ENCODE data around the gene METTL16. TPM values are rescaled to one million over a fixed set of nuclear protein-coding genes. Genes with fewer than 3 reads are reported as not detected.
A peak's percentile ranks its signal among the peaks of the same experiment; 100 is the strongest.

The METTL16 gene
- total RNA-seq, 1 donor from 2014 or later = 44.9 TPM

GRCh38 chr17:2410951-2411350, 100.7 kb downstream of the METTL16 start:
- TF ChIP-seq CTCF (conservative IDR thresholded peaks at IDR 0.05) = no peak
- H3K4me1 Mint-ChIP-seq = peaks cover 15% of the 10 kb centered on the region
- no peak overlapping the region for H3K27ac Mint-ChIP-seq (ENCODE audit: unreplicated experiment)
- H3K9me3 Mint-ChIP-seq = no peaks in the 10 kb centered on the region
- H3K36me3 Mint-ChIP-seq (ENCODE audit: low read depth) = peaks cover 7% of the 10 kb centered on the region
- no peak for DNase-seq (ENCODE audit: low read depth, low spot score)
- H3K4me3 Mint-ChIP-seq = no peak overlapping the region
- no peaks in the 10 kb centered on the region for H3K27me3 Mint-ChIP-seq (ENCODE audit: low read depth)

GRCh38 chr17:2406903-2407790, 104.5 kb downstream of the METTL16 start:
- H3K36me3 Mint-ChIP-seq (ENCODE audit: low read depth) = peaks cover 7% of the 10 kb centered on the region
- peak overlapping the region; percentile 64 for H3K27ac Mint-ChIP-seq (ENCODE audit: unreplicated experiment)
- H3K4me1 Mint-ChIP-seq = peaks cover 41% of the 10 kb centered on the region
- no peaks in the 10 kb centered on the region for H3K9me3 Mint-ChIP-seq
- no peak for TF ChIP-seq CTCF (conservative IDR thresholded peaks at IDR 0.05)
- no peaks in the 10 kb centered on the region for H3K27me3 Mint-ChIP-seq (ENCODE audit: low read depth)
- no peak for DNase-seq (ENCODE audit: low read depth, low spot score)
- H3K4me3 Mint-ChIP-seq = peak overlapping the region; percentile 45

GRCh38 chr17:2406271-2406902, 105.3 kb downstream of the METTL16 start:
- Mint-ChIP-seq H3K27ac (ENCODE audit: unreplicated experiment) (peak overlapping the region; percentile 64), H3K9me3 (no peaks in the 10 kb centered on the region), H3K4me3 (peak overlapping the region; percentile 45), H3K27me3 (ENCODE audit: low read depth) (peaks cover 3% of the 10 kb centered on the region), H3K36me3 (ENCODE audit: low read depth) (peaks cover 7% of the 10 kb centered on the region), H3K4me1 (peaks cover 45% of the 10 kb centered on the region)
- no peak for TF ChIP-seq CTCF (conservative IDR thresholded peaks at IDR 0.05)
- DNase-seq (ENCODE audit: low read depth, low spot score) = no peak

- TF ChIP-seq CTCF (conservative IDR thresholded peaks at IDR 0.05) = no peak
- no peaks in the 10 kb centered on the region for H3K9me3 Mint-ChIP-seq
- no peak for DNase-seq (ENCODE audit: low read depth, low spot score)
- H3K27me3 Mint-ChIP-seq (ENCODE audit: low read depth) = peaks cover 6% of the 10 kb centered on the region
- H3K36me3 Mint-ChIP-seq (ENCODE audit: low read depth) = peaks cover 2% of the 10 kb centered on the region
- H3K4me1 Mint-ChIP-seq = peaks cover 47% of the 10 kb centered on the region
- peak overlapping the region; percentile 4 for H3K27ac Mint-ChIP-seq (ENCODE audit: unreplicated experiment)
- peak overlapping the region; percentile 32 for H3K4me3 Mint-ChIP-seq
Measured at GRCh38 chr17:2405247-2405926, 106.3 kb downstream of the METTL16 start.

GRCh38 chr17:2403044-2403443, 108.6 kb downstream of the METTL16 start:
- H3K4me1 Mint-ChIP-seq = peaks cover 61% of the 10 kb centered on the region
- H3K36me3 Mint-ChIP-seq (ENCODE audit: low read depth) = peaks cover 2% of the 10 kb centered on the region

More at GRCh38 chr17:2403044-2403443, 108.6 kb downstream of the METTL16 start:
- Mint-ChIP-seq H3K27ac (ENCODE audit: unreplicated experiment) (no peak overlapping the region), H3K4me3 (peak overlapping the region; percentile 86), H3K27me3 (ENCODE audit: low read depth) (peaks cover 6% of the 10 kb centered on the region), H3K9me3 (no peaks in the 10 kb centered on the region)
- DNase-seq (ENCODE audit: low read depth, low spot score) = no peak
- no peak for TF ChIP-seq CTCF (conservative IDR thresholded peaks at IDR 0.05)

Data from neural crest cell (in vitro differentiated cells).